Liver (tissue), 9 donors: Measurements from ENCODE around the gene NUDT21. TPM values are rescaled to one million over a fixed set of nuclear protein-coding genes. Genes with fewer than 3 reads are reported as not detected.
"Not testable (repeated sequence)": the region's sequence is repeated elsewhere in the genome, so short reads cannot be mapped to it uniquely, and the experiment has no call there.

ENCODE experiments used
- DNase-seq: peaks from one replicate; pipeline ENCODE4 v3.0.0-alpha.2; 2017; ENCODE audit warnings: low spot score
- H3K27ac ChIP-seq, 2 donors: one replicate each; pipeline ENCODE4 v1.7.0; 2013; ENCODE audit warnings: inconsistent platforms in 2 of 2, low read length in 2 of 2, control low read depth in 1 of 2, low read depth in 1 of 2, mild to moderate bottlenecking in 1 of 2
- H3K27me3 ChIP-seq, 4 donors: one replicate each; pipeline versions ENCODE4 v1.6.1 to v1.7.0; 2013; ENCODE audit warnings: low read length in 3 of 4, inconsistent platforms in 1 of 4, mild to moderate bottlenecking in 1 of 4, moderate library complexity in 1 of 4; ENCODE audit not compliant: control insufficient read depth in 4 of 4, insufficient read depth in 4 of 4
- H3K36me3 ChIP-seq, 4 donors: one replicate each; pipeline versions ENCODE4 v1.6.1 to v1.7.0; 2013; ENCODE audit warnings: low read length in 3 of 4, mild to moderate bottlenecking in 3 of 4, low read depth in 1 of 4, moderate library complexity in 1 of 4; ENCODE audit not compliant: control insufficient read depth in 4 of 4, insufficient read depth in 3 of 4
- H3K4me1 ChIP-seq, 4 donors: one replicate each; pipeline versions ENCODE4 v1.6.1 to v1.7.0; 2013; ENCODE audit warnings: low read length in 3 of 4, mild to moderate bottlenecking in 3 of 4, moderate library complexity in 1 of 4; ENCODE audit not compliant: control insufficient read depth in 4 of 4, insufficient read depth in 4 of 4
- H3K4me3 ChIP-seq, 3 donors: one replicate each; pipeline versions ENCODE4 v1.6.1 to v1.7.0; 2013; ENCODE audit warnings: low read length in 3 of 3, control low read depth in 1 of 3, low read depth in 1 of 3, mild to moderate bottlenecking in 1 of 3
- H3K9ac ChIP-seq, 2 donors: one replicate each; pipeline ENCODE4 v1.7.0; 2013; ENCODE audit warnings: low read length in 2 of 2, mild to moderate bottlenecking in 2 of 2, moderate library complexity in 2 of 2, control low read depth in 1 of 2, low read depth in 1 of 2
- H3K9me3 ChIP-seq, 4 donors: one replicate each; pipeline versions ENCODE4 v1.6.1 to v1.7.0; 2013; ENCODE audit warnings: low read length in 3 of 4; ENCODE audit not compliant: control insufficient read depth in 4 of 4
- FOXA1 ChIP-seq: IDR thresholded peaks from 2 replicates; pipeline ENCODE4 v1.6.1; 2016; ENCODE audit warnings: antibody characterized with exemption
- FOXA2 ChIP-seq: IDR thresholded peaks from 2 replicates; pipeline ENCODE4 v1.6.1; 2016; ENCODE audit warnings: antibody characterized with exemption
- HNF4A ChIP-seq, 2 donors: conservative IDR thresholded peaks; 2 replicates each; pipeline ENCODE4 v1.6.1; 2016; ENCODE audit warnings: antibody characterized with exemption in 2 of 2, mild to moderate bottlenecking in 2 of 2
- HNF4G ChIP-seq: IDR thresholded peaks from 2 replicates; pipeline ENCODE4 v1.6.1; 2016; ENCODE audit warnings: antibody characterized with exemption
- NR2F2 ChIP-seq: IDR thresholded peaks from 2 replicates; pipeline ENCODE4 v1.6.1; 2016; ENCODE audit warnings: antibody characterized with exemption
- RAD21 ChIP-seq, 2 donors: IDR thresholded peaks; 2 replicates each; pipeline ENCODE4 v1.6.1; 2016; ENCODE audit warnings: antibody characterized with exemption in 2 of 2, mild to moderate bottlenecking in 2 of 2
- RXRA ChIP-seq, 2 donors: IDR thresholded peaks; 2 replicates each; pipeline ENCODE4 v1.6.1; 2017 to 2018; ENCODE audit warnings: antibody characterized with exemption in 2 of 2, mild to moderate bottlenecking in 1 of 2
- SP1 ChIP-seq: IDR thresholded peaks from 2 replicates; pipeline ENCODE4 v1.6.1; 2018; ENCODE audit warnings: antibody characterized with exemption, mild to moderate bottlenecking
- TAF1 ChIP-seq: conservative IDR thresholded peaks from 2 replicates; pipeline ENCODE4 v1.6.1; 2016; ENCODE audit warnings: antibody characterized with exemption, mild to moderate bottlenecking
- YY1 ChIP-seq: IDR thresholded peaks from 2 replicates; pipeline ENCODE4 v1.6.1; 2016; ENCODE audit warnings: antibody characterized with exemption, mild to moderate bottlenecking
- WGBS: extraction: QIAGEN DNeasy Blood & Tissue Kit; methylation state at CpG from one replicate; pipeline ENCODE4 v1.1.7; 2013; 5-methylcytosine and 5-hydroxymethylcytosine counted together
- polyA plus RNA-seq, 2 donors: library from polyadenylated mRNA; stranded (reverse) in 1 of 2; unstranded in 1 of 2; fragments of 200-250 nt in 1 of 2; fragments of >200 nt in 1 of 2; fragmentation: Nextera tagmentation in 1 of 2; extraction: Ambion mirVana in 1 of 2; gene quantifications; one replicate each; pipeline versions ENCODE4 v1.2.1 to v1.2.3, GENCODE V29; 2013 to 2015
- total RNA-seq, 2 donors: library from RNA; depleted of rRNA; stranded (reverse); fragments of >200 nt; gene quantifications; one replicate each; pipeline ENCODE4 v1.2.3, GENCODE V29; 2014
- TF ChIP-seq, protein P1 (sequence below): IDR thresholded peaks from 2 replicates; pipeline ENCODE4 v1.6.1; 2016; ENCODE audit warnings: antibody characterized with exemption
- TF ChIP-seq, protein P2 (sequence below): fragments of 150-350 bp; IDR thresholded peaks from 2 replicates; pipeline ENCODE4 v1.5.1; 2017; ENCODE audit warnings: improper control_type of control experiment, low read depth, low read length; ENCODE audit not compliant: missing input control
- TF ChIP-seq, protein P3 (sequence below): IDR thresholded peaks from 2 replicates; pipeline ENCODE4 v1.6.1; 2016; ENCODE audit warnings: antibody characterized with exemption, mild to moderate bottlenecking
- TF ChIP-seq, protein P4 (sequence below): IDR thresholded peaks from 2 replicates; pipeline ENCODE4 v1.6.1; 2016; ENCODE audit warnings: antibody characterized with exemption
- TF ChIP-seq, protein P5 (sequence below): IDR thresholded peaks from 2 replicates; pipeline ENCODE4 v1.6.1; 2016; ENCODE audit warnings: antibody characterized with exemption
- donor health status: healthy.
- donor health status: healthy.
- donor health status: healthy.
- donor health status: healthy.
- donor health status: healthy.

NUDT21 gene
- total and polyA plus RNA-seq, 4 donors, result 19.3 to 43.9 (median 27.2) TPM

DNA sequence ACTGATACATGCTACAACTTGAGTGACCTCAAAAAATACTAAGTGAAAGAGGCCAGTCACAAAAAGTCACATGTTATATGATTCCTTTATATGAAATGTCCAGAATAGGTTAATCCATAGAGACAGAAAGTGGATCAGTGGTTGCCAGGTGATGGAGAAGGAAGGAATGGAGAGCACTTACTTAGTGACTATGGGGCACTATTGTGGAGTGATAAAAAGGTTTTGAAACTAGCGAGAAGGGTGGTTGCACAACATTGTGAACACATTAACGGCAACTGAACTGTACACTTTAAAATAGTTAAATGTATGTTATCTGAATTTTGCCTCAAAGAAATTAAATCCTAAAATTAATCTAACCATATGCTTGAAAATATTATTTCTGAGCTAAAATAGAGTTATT, 51.6 kb downstream of the NUDT21 start:
- no peak for DNase-seq
- H3K27ac ChIP-seq, result no peak overlapping the region
- peaks cover 7 to 34% (median 31%) of the 10 kb centered on the region in 4 donors for H3K36me3 ChIP-seq
- WGBS, result 60% methylated on average over 2 of the region's 2 CpGs
- H3K4me1 ChIP-seq, result no peaks in the 10 kb centered on the region
- no peaks in the 10 kb centered on the region for H3K27me3 ChIP-seq
- TF ChIP-seq RXRA (IDR thresholded peaks at IDR 0.05) (no peak), FOXA2 (no peak)
- TF ChIP-seq, protein P1, sequence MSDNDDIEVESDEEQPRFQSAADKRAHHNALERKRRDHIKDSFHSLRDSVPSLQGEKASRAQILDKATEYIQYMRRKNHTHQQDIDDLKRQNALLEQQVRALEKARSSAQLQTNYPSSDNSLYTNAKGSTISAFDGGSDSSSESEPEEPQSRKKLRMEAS, result no peak
- H3K9me3 ChIP-seq, result no peaks in the 10 kb centered on the region
- no peak overlapping the region for H3K9ac ChIP-seq
- H3K4me3 ChIP-seq, result no peak overlapping the region

DNA sequence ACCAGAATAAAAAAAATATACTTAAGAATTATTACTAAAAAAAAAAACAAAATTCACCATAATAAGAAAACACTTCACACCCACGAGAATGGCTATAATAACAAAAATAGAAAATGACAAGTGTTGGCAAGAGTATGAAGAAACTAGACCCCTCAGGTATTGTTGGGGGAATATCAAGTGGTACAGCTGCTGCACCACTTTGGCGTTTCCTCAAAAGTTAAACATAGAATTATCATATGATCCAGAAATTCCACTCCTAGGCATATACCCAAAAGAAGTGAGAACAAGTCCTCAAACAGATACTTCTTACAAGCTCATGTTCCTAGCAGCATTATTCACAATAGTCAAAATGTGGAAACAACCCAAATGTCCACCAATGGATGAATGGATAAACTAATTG, 52.1 kb downstream of the NUDT21 start:
- Histone ChIP-seq H3K9ac (no peak overlapping the region), H3K4me1 (no peaks in the 10 kb centered on the region), H3K27ac (no peak overlapping the region), H3K9me3 (no peaks in the 10 kb centered on the region), H3K4me3 (no peak overlapping the region), H3K27me3 (no peaks in the 10 kb centered on the region), H3K36me3 (peaks cover 7 to 31% (median 27%) of the 10 kb centered on the region in 4 donors)
- DNase-seq, result no peak
- 89% methylated on average over 2 of the region's 2 CpGs for WGBS
- TF ChIP-seq TAF1, result no peak
- TF ChIP-seq NR2F2, result no peak

DNA sequence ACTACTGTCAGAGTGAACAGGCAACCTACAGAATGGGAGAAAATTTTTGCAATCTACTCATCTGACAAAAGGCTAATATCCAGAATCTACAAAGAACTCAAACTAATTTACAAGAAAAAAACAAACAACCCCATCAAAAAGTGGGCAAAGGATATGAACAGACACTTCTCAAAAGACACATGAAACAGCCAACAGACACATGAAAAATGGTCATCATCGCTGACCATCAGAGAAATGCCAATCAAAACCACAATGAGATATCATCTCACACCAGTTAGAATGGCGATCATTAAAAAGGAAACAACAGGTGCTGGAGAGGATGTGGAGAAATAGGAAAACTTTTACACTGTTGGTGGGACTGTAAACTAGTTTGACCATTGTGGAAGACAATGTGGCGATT, 54.4 kb downstream of the NUDT21 start:
- H3K27ac ChIP-seq, H3K9ac ChIP-seq, DNase-seq, H3K9me3 ChIP-seq, H3K27me3 ChIP-seq, H3K4me3 ChIP-seq, H3K4me1 ChIP-seq: not testable (repeated sequence)
- WGBS, result 91% methylated on average over 3 of the region's 3 CpGs
- peaks cover 5 to 19% (median 14%) of the 10 kb centered on the region in 4 donors for H3K36me3 ChIP-seq

DNA sequence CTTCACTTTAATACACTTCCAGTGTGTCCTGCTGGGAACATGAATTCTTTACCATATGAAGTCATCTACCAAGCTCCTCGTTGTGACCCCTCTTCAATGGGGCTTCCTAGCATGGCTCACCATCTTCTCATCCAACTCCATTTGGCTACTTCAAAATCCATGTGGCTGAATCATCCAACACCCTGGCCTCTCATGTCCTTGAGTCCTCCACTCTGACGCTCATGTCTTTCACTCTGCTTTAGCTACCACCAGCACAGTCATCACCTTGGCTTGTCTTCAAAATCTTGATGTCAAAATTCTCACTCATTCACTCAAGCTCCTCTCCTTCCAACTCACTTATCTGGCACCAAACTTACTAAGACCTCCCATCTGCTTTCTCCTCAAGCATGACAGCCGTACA, 61.6 kb downstream of the NUDT21 start:
- WGBS, result over 99% methylated on average over 3 of the region's 3 CpGs
- Histone ChIP-seq H3K36me3 (peaks cover 6 to 37% (median 31%) of the 10 kb centered on the region in 4 donors), H3K4me3 (no peak overlapping the region), H3K27ac (no peak overlapping the region), H3K9me3 (no peaks in the 10 kb centered on the region), H3K9ac (no peak overlapping the region), H3K27me3 (no peaks in the 10 kb centered on the region), H3K4me1 (peaks cover 3 to 8% (median 6%) of the 10 kb centered on the region in 4 donors)
- TF ChIP-seq FOXA1, result no peak
- TF ChIP-seq FOXA2, result no peak
- no peak for TF ChIP-seq SP1
- TF ChIP-seq, protein P1, result no peak
- TF ChIP-seq, protein P2, sequence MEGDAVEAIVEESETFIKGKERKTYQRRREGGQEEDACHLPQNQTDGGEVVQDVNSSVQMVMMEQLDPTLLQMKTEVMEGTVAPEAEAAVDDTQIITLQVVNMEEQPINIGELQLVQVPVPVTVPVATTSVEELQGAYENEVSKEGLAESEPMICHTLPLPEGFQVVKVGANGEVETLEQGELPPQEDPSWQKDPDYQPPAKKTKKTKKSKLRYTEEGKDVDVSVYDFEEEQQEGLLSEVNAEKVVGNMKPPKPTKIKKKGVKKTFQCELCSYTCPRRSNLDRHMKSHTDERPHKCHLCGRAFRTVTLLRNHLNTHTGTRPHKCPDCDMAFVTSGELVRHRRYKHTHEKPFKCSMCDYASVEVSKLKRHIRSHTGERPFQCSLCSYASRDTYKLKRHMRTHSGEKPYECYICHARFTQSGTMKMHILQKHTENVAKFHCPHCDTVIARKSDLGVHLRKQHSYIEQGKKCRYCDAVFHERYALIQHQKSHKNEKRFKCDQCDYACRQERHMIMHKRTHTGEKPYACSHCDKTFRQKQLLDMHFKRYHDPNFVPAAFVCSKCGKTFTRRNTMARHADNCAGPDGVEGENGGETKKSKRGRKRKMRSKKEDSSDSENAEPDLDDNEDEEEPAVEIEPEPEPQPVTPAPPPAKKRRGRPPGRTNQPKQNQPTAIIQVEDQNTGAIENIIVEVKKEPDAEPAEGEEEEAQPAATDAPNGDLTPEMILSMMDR, result no peak
- TF ChIP-seq YY1, result no peak
- TF ChIP-seq, protein P3, sequence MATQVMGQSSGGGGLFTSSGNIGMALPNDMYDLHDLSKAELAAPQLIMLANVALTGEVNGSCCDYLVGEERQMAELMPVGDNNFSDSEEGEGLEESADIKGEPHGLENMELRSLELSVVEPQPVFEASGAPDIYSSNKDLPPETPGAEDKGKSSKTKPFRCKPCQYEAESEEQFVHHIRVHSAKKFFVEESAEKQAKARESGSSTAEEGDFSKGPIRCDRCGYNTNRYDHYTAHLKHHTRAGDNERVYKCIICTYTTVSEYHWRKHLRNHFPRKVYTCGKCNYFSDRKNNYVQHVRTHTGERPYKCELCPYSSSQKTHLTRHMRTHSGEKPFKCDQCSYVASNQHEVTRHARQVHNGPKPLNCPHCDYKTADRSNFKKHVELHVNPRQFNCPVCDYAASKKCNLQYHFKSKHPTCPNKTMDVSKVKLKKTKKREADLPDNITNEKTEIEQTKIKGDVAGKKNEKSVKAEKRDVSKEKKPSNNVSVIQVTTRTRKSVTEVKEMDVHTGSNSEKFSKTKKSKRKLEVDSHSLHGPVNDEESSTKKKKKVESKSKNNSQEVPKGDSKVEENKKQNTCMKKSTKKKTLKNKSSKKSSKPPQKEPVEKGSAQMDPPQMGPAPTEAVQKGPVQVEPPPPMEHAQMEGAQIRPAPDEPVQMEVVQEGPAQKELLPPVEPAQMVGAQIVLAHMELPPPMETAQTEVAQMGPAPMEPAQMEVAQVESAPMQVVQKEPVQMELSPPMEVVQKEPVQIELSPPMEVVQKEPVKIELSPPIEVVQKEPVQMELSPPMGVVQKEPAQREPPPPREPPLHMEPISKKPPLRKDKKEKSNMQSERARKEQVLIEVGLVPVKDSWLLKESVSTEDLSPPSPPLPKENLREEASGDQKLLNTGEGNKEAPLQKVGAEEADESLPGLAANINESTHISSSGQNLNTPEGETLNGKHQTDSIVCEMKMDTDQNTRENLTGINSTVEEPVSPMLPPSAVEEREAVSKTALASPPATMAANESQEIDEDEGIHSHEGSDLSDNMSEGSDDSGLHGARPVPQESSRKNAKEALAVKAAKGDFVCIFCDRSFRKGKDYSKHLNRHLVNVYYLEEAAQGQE, result no peak
- no peak for TF ChIP-seq HNF4G
- TF ChIP-seq RXRA (IDR thresholded peaks at IDR 0.05), result no peak
- TF ChIP-seq, protein P4, sequence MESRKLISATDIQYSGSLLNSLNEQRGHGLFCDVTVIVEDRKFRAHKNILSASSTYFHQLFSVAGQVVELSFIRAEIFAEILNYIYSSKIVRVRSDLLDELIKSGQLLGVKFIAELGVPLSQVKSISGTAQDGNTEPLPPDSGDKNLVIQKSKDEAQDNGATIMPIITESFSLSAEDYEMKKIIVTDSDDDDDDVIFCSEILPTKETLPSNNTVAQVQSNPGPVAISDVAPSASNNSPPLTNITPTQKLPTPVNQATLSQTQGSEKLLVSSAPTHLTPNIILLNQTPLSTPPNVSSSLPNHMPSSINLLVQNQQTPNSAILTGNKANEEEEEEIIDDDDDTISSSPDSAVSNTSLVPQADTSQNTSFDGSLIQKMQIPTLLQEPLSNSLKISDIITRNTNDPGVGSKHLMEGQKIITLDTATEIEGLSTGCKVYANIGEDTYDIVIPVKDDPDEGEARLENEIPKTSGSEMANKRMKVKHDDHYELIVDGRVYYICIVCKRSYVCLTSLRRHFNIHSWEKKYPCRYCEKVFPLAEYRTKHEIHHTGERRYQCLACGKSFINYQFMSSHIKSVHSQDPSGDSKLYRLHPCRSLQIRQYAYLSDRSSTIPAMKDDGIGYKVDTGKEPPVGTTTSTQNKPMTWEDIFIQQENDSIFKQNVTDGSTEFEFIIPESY, result no peak
- no peak for TF ChIP-seq TAF1
- no peak for TF ChIP-seq NR2F2
- TF ChIP-seq, protein P5, sequence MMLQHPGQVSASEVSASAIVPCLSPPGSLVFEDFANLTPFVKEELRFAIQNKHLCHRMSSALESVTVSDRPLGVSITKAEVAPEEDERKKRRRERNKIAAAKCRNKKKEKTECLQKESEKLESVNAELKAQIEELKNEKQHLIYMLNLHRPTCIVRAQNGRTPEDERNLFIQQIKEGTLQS, result no peak
- TF ChIP-seq RAD21 (IDR thresholded peaks at IDR 0.05), result no peak
- no peak for TF ChIP-seq HNF4A (conservative IDR thresholded peaks at IDR 0.05)
- no peak for DNase-seq
